NB4 (cell line): ENCODE measurements around the gene MON1A.
A peak's percentile ranks its signal among the peaks of the same experiment; 100 is the strongest.

Experiments
- DNase-seq: peaks from one replicate; pipeline ENCODE4 v3.0.0; 2010; ENCODE audit warnings: low read depth
- H3K4me3 ChIP-seq: one replicate; pipeline ENCODE4 v1.5.1; 2011; ENCODE audit warnings: mild to moderate bottlenecking, low read depth, low read length, moderate library complexity
- MAX ChIP-seq: IDR thresholded peaks from 2 replicates; pipeline ENCODE4 v1.6.1; 2011; ENCODE audit warnings: low read depth, low read length
- MYC ChIP-seq: IDR thresholded peaks from 2 replicates; pipeline ENCODE4 v1.6.1; 2011; ENCODE audit warnings: low read depth, low read length
- POLR2A ChIP-seq: IDR thresholded peaks from 2 replicates; pipeline ENCODE4 v1.6.1; 2011; ENCODE audit warnings: mild to moderate bottlenecking; ENCODE audit not compliant: insufficient read length; ENCODE audit errors: extremely low read depth
- TF ChIP-seq, protein P1 (sequence below): IDR thresholded peaks from one replicate; pipeline ENCODE4 v1.5.1; 2012; ENCODE audit warnings: low read depth, low read length

The MON1A gene

GRCh38 chr3:49901366-49902339 is 28.0 kb downstream of the MON1A start:
- no peak overlapping the region for H3K4me3 ChIP-seq
- DNase-seq, result no peak
- TF ChIP-seq POLR2A, result no peak
- TF ChIP-seq MYC, result no peak
- TF ChIP-seq, protein P1, sequence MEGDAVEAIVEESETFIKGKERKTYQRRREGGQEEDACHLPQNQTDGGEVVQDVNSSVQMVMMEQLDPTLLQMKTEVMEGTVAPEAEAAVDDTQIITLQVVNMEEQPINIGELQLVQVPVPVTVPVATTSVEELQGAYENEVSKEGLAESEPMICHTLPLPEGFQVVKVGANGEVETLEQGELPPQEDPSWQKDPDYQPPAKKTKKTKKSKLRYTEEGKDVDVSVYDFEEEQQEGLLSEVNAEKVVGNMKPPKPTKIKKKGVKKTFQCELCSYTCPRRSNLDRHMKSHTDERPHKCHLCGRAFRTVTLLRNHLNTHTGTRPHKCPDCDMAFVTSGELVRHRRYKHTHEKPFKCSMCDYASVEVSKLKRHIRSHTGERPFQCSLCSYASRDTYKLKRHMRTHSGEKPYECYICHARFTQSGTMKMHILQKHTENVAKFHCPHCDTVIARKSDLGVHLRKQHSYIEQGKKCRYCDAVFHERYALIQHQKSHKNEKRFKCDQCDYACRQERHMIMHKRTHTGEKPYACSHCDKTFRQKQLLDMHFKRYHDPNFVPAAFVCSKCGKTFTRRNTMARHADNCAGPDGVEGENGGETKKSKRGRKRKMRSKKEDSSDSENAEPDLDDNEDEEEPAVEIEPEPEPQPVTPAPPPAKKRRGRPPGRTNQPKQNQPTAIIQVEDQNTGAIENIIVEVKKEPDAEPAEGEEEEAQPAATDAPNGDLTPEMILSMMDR, result no peak
- TF ChIP-seq MAX, result no peak

- TF ChIP-seq MYC (no peak), POLR2A (no peak), MAX (no peak)
- TF ChIP-seq, protein P1, result no peak
- no peak overlapping the region for H3K4me3 ChIP-seq
- DNase-seq, result no peak
Measured at GRCh38 chr3:49900491-49901153, 29.0 kb downstream of the MON1A start.

- TF ChIP-seq POLR2A, result no peak
- TF ChIP-seq, protein P1, result peak; percentile 63
- no peak overlapping the region for H3K4me3 ChIP-seq
- peak; percentile 77 for DNase-seq
Measured at GRCh38 chr3:49899815-49900214, 29.8 kb downstream of the MON1A start.

- DNase-seq, result no peak
- TF ChIP-seq MYC (no peak), MAX (no peak), POLR2A (no peak)
- TF ChIP-seq, protein P1, result no peak
- H3K4me3 ChIP-seq, result no peak overlapping the region
Measured at GRCh38 chr3:49898991-49899390, 30.6 kb downstream of the MON1A start.

- H3K4me3 ChIP-seq, result no peak overlapping the region
- DNase-seq, result no peak
- TF ChIP-seq POLR2A, result no peak
- no peak for TF ChIP-seq MYC
- TF ChIP-seq MAX, result no peak
- TF ChIP-seq, protein P1, result no peak
Measured at GRCh38 chr3:49896345-49896744, 33.3 kb downstream of the MON1A start.
